Measurements from ENCODE around the gene TRPM8.

TRPM8 gene

GRCh38 chr2:233952335-233952734 lies 35.2 kb downstream of the TRPM8 start:
- no peak overlapping the region for H3K4me3 ChIP-seq (ENCODE audit: low read depth in 1 of 2, low read length in 2 of 2)
- no peaks in the 10 kb centered on the region for H3K36me3 ChIP-seq (ENCODE audit: insufficient read depth, low read length)
- H3K9me3 ChIP-seq (ENCODE audit: insufficient read depth, low read length, severe bottlenecking) = no peaks in the 10 kb centered on the region
- H3K27ac ChIP-seq (ENCODE audit: low read length) = no peak overlapping the region
- H4K20me1 ChIP-seq (ENCODE audit: insufficient read depth, low read length) = no peaks in the 10 kb centered on the region
- no peak overlapping the region for H3K4me2 ChIP-seq (ENCODE audit: insufficient read depth, low read length)
- H3K4me1 ChIP-seq (ENCODE audit: insufficient read depth, low read length) = no peaks in the 10 kb centered on the region
- TF ChIP-seq EZH2 (IDR thresholded peaks at IDR 0.05; ENCODE audit: borderline replicate concordance, low read depth, low read length, severe bottlenecking) (no peak), CTCF (IDR thresholded peaks at IDR 0.05; ENCODE audit: borderline replicate concordance, extremely low read depth, low read length, poor library complexity, severe bottlenecking) (no peak)
- H3K27me3 ChIP-seq (ENCODE audit: insufficient read depth, low read length, poor library complexity) = peaks cover 26% of the 10 kb centered on the region
- H2AFZ ChIP-seq (ENCODE audit: low read depth, low read length) = no peak overlapping the region
- H3K9ac ChIP-seq (ENCODE audit: low read depth, low read length) = no peak overlapping the region
- DNase-seq (no peak), ATAC-seq (ENCODE audit: insufficient read depth, low read depth) (no peak)
- no peaks in the 10 kb centered on the region for H3K79me2 ChIP-seq (ENCODE audit: insufficient read depth, low read length)

- TF ChIP-seq CTCF (IDR thresholded peaks at IDR 0.05; ENCODE audit: borderline replicate concordance, extremely low read depth, low read length, poor library complexity, severe bottlenecking) = no peak
- no peak for TF ChIP-seq EZH2 (IDR thresholded peaks at IDR 0.05; ENCODE audit: borderline replicate concordance, low read depth, low read length, severe bottlenecking)
- Histone ChIP-seq H3K9ac (ENCODE audit: low read depth, low read length) (no peak overlapping the region), H3K27me3 (ENCODE audit: insufficient read depth, low read length, poor library complexity) (peaks cover 26% of the 10 kb centered on the region), H3K4me1 (ENCODE audit: insufficient read depth, low read length) (no peaks in the 10 kb centered on the region), H2AFZ (ENCODE audit: low read depth, low read length) (no peak overlapping the region), H3K36me3 (ENCODE audit: insufficient read depth, low read length) (no peaks in the 10 kb centered on the region), H3K4me3 (ENCODE audit: low read depth in 1 of 2, low read length in 2 of 2) (no peak overlapping the region), H3K79me2 (ENCODE audit: insufficient read depth, low read length) (no peaks in the 10 kb centered on the region), H3K4me2 (ENCODE audit: insufficient read depth, low read length) (no peak overlapping the region), H3K27ac (ENCODE audit: low read length) (no peak overlapping the region), H4K20me1 (ENCODE audit: insufficient read depth, low read length) (no peaks in the 10 kb centered on the region), H3K9me3 (ENCODE audit: insufficient read depth, low read length, severe bottlenecking) (no peaks in the 10 kb centered on the region)
- DNase-seq = no peak
- ATAC-seq (ENCODE audit: insufficient read depth, low read depth) = no peak
Observed at GRCh38 chr2:233953087-233953801, 36.1 kb downstream of the TRPM8 start.

- Histone ChIP-seq H3K27ac (ENCODE audit: low read length) (no peak overlapping the region), H3K9me3 (ENCODE audit: insufficient read depth, low read length, severe bottlenecking) (no peaks in the 10 kb centered on the region), H3K4me1 (ENCODE audit: insufficient read depth, low read length) (no peaks in the 10 kb centered on the region), H2AFZ (ENCODE audit: low read depth, low read length) (no peak overlapping the region), H3K27me3 (ENCODE audit: insufficient read depth, low read length, poor library complexity) (peaks cover 2% of the 10 kb centered on the region), H3K79me2 (ENCODE audit: insufficient read depth, low read length) (no peaks in the 10 kb centered on the region), H4K20me1 (ENCODE audit: insufficient read depth, low read length) (no peaks in the 10 kb centered on the region), H3K4me2 (ENCODE audit: insufficient read depth, low read length) (no peak overlapping the region), H3K36me3 (ENCODE audit: insufficient read depth, low read length) (no peaks in the 10 kb centered on the region), H3K4me3 (ENCODE audit: low read depth in 1 of 2, low read length in 2 of 2) (no peak overlapping the region), H3K9ac (ENCODE audit: low read depth, low read length) (no peak overlapping the region)
- no peak for ATAC-seq (ENCODE audit: insufficient read depth, low read depth)
- no peak for TF ChIP-seq EZH2 (IDR thresholded peaks at IDR 0.05; ENCODE audit: borderline replicate concordance, low read depth, low read length, severe bottlenecking)
- TF ChIP-seq CTCF (IDR thresholded peaks at IDR 0.05; ENCODE audit: borderline replicate concordance, extremely low read depth, low read length, poor library complexity, severe bottlenecking) = no peak
- no peak for DNase-seq
Observed at GRCh38 chr2:233960203-233960602, 43.0 kb downstream of the TRPM8 start.

All from DND-41 (cell line).